ENCODE measurements around the gene MAP2.

GRCh38 chr2:209601497-209601896 is 177.7 kb downstream of the MAP2 start:
- TF ChIP-seq CTCF (IDR thresholded peaks at IDR 0.05) (no peak), POLR2A (IDR thresholded peaks at IDR 0.05) (no peak), EP300 (IDR thresholded peaks at IDR 0.05; ENCODE audit: low read depth) (no peak)

All from transverse colon (tissue), 3 donors.